T-helper 22 cell (primary cell): ENCODE results near the gene MFNG.
"Not testable (repeated sequence)": the region's sequence is repeated elsewhere in the genome, so short reads cannot be mapped to it uniquely, and the experiment has no call there.

Experiments used
- DNase-seq: peaks from one replicate; pipeline ENCODE4 v3.0.0-alpha.2; 2020; ENCODE audit warnings: low read depth

MFNG gene

GRCh38 chr22:37486224-37486845 lies at the start of gene MFNG:
Gene MFNG (minus strand): TSS chr22:37486384. CDS start chr22:37486177, 207 bp downstream.
- peak; percentile 61 for DNase-seq

- DNase-seq, result no peak
Observed at GRCh38 chr22:37535159-37535558, 49.0 kb upstream of the MFNG start.

GRCh38 chr22:37534445-37534844 lies 48.3 kb upstream of the MFNG start:
- no peak for DNase-seq

GRCh38 chr22:37533995-37534394 lies 47.8 kb upstream of the MFNG start:
- no peak for DNase-seq

- no peak for DNase-seq
Observed at GRCh38 chr22:37529652-37530345, 43.6 kb upstream of the MFNG start.

GRCh38 chr22:37527952-37528351 lies 41.8 kb upstream of the MFNG start:
- DNase-seq, result not testable (repeated sequence)

GRCh38 chr22:37527081-37527752 lies 41.0 kb upstream of the MFNG start:
- DNase-seq, result not testable (repeated sequence)

- no peak for DNase-seq
Observed at GRCh38 chr22:37526376-37526775, 40.2 kb upstream of the MFNG start.

- DNase-seq, result no peak
Observed at GRCh38 chr22:37525746-37526350, 39.7 kb upstream of the MFNG start.

- DNase-seq, result no peak
Observed at GRCh38 chr22:37525073-37525745, 39.0 kb upstream of the MFNG start.

- DNase-seq, result no peak
Observed at GRCh38 chr22:37522482-37522881, 36.3 kb upstream of the MFNG start.

GRCh38 chr22:37521236-37521739 lies 35.1 kb upstream of the MFNG start:
- no peak for DNase-seq

GRCh38 chr22:37520776-37521191 lies 34.6 kb upstream of the MFNG start:
- no peak for DNase-seq

- DNase-seq, result no peak
Observed at GRCh38 chr22:37519268-37520195, 33.3 kb upstream of the MFNG start, which contains the start of gene CARD10. Gene CARD10 (minus strand): TSS chr22:37519415. CDS start chr22:37519200, 215 bp downstream.

- DNase-seq, result no peak
Observed at GRCh38 chr22:37518509-37519267, 32.5 kb upstream of the MFNG start.

GRCh38 chr22:37517826-37518450 lies 31.8 kb upstream of the MFNG start:
- no peak for DNase-seq

GRCh38 chr22:37516456-37516855 lies 30.3 kb upstream of the MFNG start:
- DNase-seq, result no peak

GRCh38 chr22:37515901-37516300 lies 29.7 kb upstream of the MFNG start:
- no peak for DNase-seq

- DNase-seq, result no peak
Observed at GRCh38 chr22:37514526-37515051, 28.4 kb upstream of the MFNG start.
